HG03558 (cell line): Measurements from ENCODE around the gene RNF14.
"Not testable (repeated sequence)": the region's sequence is repeated elsewhere in the genome, so short reads cannot be mapped to it uniquely, and the experiment has no call there.

ENCODE experiments used
- ATAC-seq: cut with Tn5 transposase; IDR thresholded peaks from one replicate; pipeline ENCODE4 v1.9.1; 2021; ENCODE audit warnings: moderate number of reproducible peaks; ENCODE audit not compliant: unreplicated experiment; ENCODE audit errors: extremely low read depth

The RNF14 gene

GRCh38 chr5:142037599-142037998 is 68.7 kb downstream of the RNF14 start:
- not testable (repeated sequence) for ATAC-seq

GRCh38 chr5:142038735-142039134 is 69.8 kb downstream of the RNF14 start:
- ATAC-seq, result no peak
